IPS DF 6.9 (cell line): ENCODE results near the gene ARHGAP24.

ENCODE experiments used
- DNase-seq: peaks from one replicate; pipeline ENCODE4 v3.0.0-alpha.2; 2013; ENCODE audit warnings: low read depth, low spot score
- H3K27ac ChIP-seq: one replicate; pipeline ENCODE4 v1.5.1; 2013; ENCODE audit warnings: low read length, control low read depth
- H3K27me3 ChIP-seq: 2 replicates; pipeline ENCODE4 v1.6.1; 2013; ENCODE audit warnings: mild to moderate bottlenecking, low read length; ENCODE audit not compliant: control insufficient read depth, insufficient read depth
- H3K36me3 ChIP-seq: 2 replicates; pipeline ENCODE4 v1.6.1; 2013; ENCODE audit warnings: low read length; ENCODE audit not compliant: control insufficient read depth, insufficient read depth
- H3K4me1 ChIP-seq: 2 replicates; pipeline ENCODE4 v1.6.1; 2013; ENCODE audit warnings: low read length; ENCODE audit not compliant: control insufficient read depth, insufficient read depth
- H3K4me3 ChIP-seq: 2 replicates; pipeline ENCODE4 v1.5.1; 2013; ENCODE audit warnings: mild to moderate bottlenecking, low read length
- H3K9me3 ChIP-seq: 2 replicates; pipeline ENCODE4 v1.6.1; 2013; ENCODE audit warnings: low read length, inconsistent platforms; ENCODE audit not compliant: control insufficient read depth, insufficient read depth
- WGBS: extraction: QIAGEN DNeasy Blood & Tissue Kit; methylation state at CpG from one replicate; pipeline ENCODE4 v1.1.7; 2013; ENCODE audit warnings: mixed read lengths, missing lambda C conversion rate; ENCODE audit not compliant: insufficient read length, insufficient coverage; 5-methylcytosine and 5-hydroxymethylcytosine counted together

ARHGAP24 gene

DNA sequence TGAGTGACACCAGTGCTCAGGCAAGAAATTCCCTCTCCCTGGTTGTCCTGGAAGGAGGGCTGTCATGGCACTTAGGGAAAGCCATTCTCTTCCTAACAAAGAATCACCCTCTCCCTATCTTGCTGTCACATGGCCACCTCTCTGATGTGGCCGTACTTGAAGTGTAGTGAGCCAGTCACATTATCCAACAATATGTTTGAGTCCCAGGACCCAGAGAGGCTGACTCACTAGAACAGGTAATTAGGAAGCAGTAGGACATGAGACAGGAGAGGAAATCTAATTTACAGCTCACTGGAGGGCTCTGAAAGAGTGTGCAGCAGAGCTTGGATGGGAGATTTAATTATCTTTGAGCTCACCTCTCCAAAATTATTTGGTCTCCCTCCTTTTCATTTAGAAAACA lies 299.1 kb downstream of the ARHGAP24 start:
- no peaks in the 10 kb centered on the region for H3K9me3 ChIP-seq
- H3K4me3 ChIP-seq = no peak overlapping the region

GRCh38 chr4:85774489-85774888 lies 299.5 kb downstream of the ARHGAP24 start:
- Histone ChIP-seq H3K36me3 (no peaks in the 10 kb centered on the region), H3K4me1 (peaks cover 1% of the 10 kb centered on the region; the same call in 1 of the 2 replicates), H3K27me3 (no peaks in the 10 kb centered on the region), H3K4me3 (no peak overlapping the region), H3K9me3 (no peaks in the 10 kb centered on the region), H3K27ac (no peak overlapping the region)
- no CpG with 5 or more reads among the region's 3 CpGs for WGBS
- no peak for DNase-seq

More for the DNA sequence above, 299.1 kb downstream of the ARHGAP24 start:
- H3K27ac ChIP-seq = no peak overlapping the region
- no peaks in the 10 kb centered on the region for H3K27me3 ChIP-seq
- H3K36me3 ChIP-seq = no peaks in the 10 kb centered on the region
- no peak for DNase-seq
- no CpG with 5 or more reads among the region's 1 CpG for WGBS
- peaks cover 1% of the 10 kb centered on the region; the same call in 1 of the 2 replicates for H3K4me1 ChIP-seq

GRCh38 chr4:85776096-85776495 lies 301.1 kb downstream of the ARHGAP24 start:
- no CpG with 5 or more reads among the region's 2 CpGs for WGBS

DNA sequence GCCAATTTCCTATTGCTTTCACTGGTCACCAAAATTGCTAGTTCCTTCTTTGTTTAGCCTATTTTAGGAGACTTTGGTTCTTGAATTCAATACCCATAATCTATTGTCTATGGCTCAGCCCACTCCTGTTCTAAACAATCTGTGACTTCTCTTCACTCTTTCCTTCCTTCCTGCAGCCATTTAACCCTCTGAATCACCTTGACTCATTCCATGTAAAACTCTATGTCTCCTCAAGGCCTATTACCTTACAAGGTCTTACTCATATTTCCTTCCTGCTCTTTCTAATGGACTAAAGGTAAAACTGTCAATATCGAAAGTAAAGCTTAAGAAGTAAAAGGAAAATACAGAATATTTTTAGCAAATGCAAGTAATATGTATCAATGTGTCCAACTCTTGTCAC lies 301.6 kb downstream of the ARHGAP24 start:
- no peaks in the 10 kb centered on the region for H3K27me3 ChIP-seq
- no peak overlapping the region for H3K4me3 ChIP-seq
- WGBS = no CpG with 5 or more reads among the region's 1 CpG
- DNase-seq = no peak
- H3K27ac ChIP-seq = no peak overlapping the region
- peaks cover 1% of the 10 kb centered on the region; the same call in 1 of the 2 replicates for H3K4me1 ChIP-seq
- no peaks in the 10 kb centered on the region for H3K9me3 ChIP-seq
- H3K36me3 ChIP-seq = no peaks in the 10 kb centered on the region

More at GRCh38 chr4:85776096-85776495, 301.1 kb downstream of the ARHGAP24 start:
- DNase-seq = no peak
- no peaks in the 10 kb centered on the region for H3K9me3 ChIP-seq
- H3K27me3 ChIP-seq = no peaks in the 10 kb centered on the region
- no peak overlapping the region for H3K4me3 ChIP-seq
- H3K4me1 ChIP-seq = peaks cover 1% of the 10 kb centered on the region; the same call in 1 of the 2 replicates
- H3K27ac ChIP-seq = no peak overlapping the region
- no peaks in the 10 kb centered on the region for H3K36me3 ChIP-seq

GRCh38 chr4:85777908-85778631 lies 303.1 kb downstream of the ARHGAP24 start:
- Histone ChIP-seq H3K4me1 (peaks cover 1% of the 10 kb centered on the region; the same call in 1 of the 2 replicates), H3K27ac (no peak overlapping the region), H3K9me3 (no peaks in the 10 kb centered on the region), H3K4me3 (no peak overlapping the region), H3K36me3 (no peaks in the 10 kb centered on the region), H3K27me3 (no peaks in the 10 kb centered on the region)
- no peak for DNase-seq
- no CpG with 5 or more reads among the region's 3 CpGs for WGBS

- H3K4me3 ChIP-seq = no peak overlapping the region
- DNase-seq = no peak
- H3K9me3 ChIP-seq = no peaks in the 10 kb centered on the region
- H3K4me1 ChIP-seq = peaks cover 1% of the 10 kb centered on the region; the same call in 1 of the 2 replicates
- WGBS = no CpG with 5 or more reads among the region's 3 CpGs
- H3K36me3 ChIP-seq = no peaks in the 10 kb centered on the region
- H3K27ac ChIP-seq = no peak overlapping the region
- no peaks in the 10 kb centered on the region for H3K27me3 ChIP-seq
These were observed 303.7 kb downstream of the ARHGAP24 start for GRCh38 chr4:85778632-85779131.

DNA sequence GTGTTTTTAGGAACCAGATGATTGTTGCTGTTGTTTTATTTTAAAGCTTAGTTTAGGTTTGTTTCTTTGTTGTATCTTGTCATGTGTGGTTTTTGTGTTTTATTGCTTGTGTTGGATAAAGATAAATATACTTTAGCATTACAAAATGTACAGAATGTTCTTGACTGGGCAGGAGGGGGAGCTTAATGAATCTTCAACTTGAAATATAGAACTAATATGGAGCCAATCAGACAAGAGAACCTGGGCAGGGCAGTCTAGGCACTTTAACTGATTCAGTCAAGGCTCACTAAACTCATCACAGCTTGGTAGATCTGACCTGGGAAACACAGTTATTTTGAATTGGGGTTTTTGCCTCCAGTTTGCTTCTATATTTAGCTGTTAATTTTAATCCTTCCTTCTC lies 304.2 kb downstream of the ARHGAP24 start:
- H3K27ac ChIP-seq = no peak overlapping the region
- peaks cover 1% of the 10 kb centered on the region; the same call in 1 of the 2 replicates for H3K4me1 ChIP-seq
- no peak overlapping the region for H3K4me3 ChIP-seq

GRCh38 chr4:85780664-85781063 lies 305.7 kb downstream of the ARHGAP24 start:
- no peak for DNase-seq
- H3K4me3 ChIP-seq = no peak overlapping the region
- no peaks in the 10 kb centered on the region for H3K36me3 ChIP-seq
- WGBS = no CpG with 5 or more reads among the region's 3 CpGs
- H3K27ac ChIP-seq = no peak overlapping the region
- no peaks in the 10 kb centered on the region for H3K27me3 ChIP-seq
- H3K4me1 ChIP-seq = peaks cover 1% of the 10 kb centered on the region; the same call in 1 of the 2 replicates
- H3K9me3 ChIP-seq = no peaks in the 10 kb centered on the region

More for the DNA sequence above, 304.2 kb downstream of the ARHGAP24 start:
- Histone ChIP-seq H3K9me3 (no peaks in the 10 kb centered on the region), H3K27me3 (no peaks in the 10 kb centered on the region), H3K36me3 (no peaks in the 10 kb centered on the region)
- DNase-seq = no peak

DNA sequence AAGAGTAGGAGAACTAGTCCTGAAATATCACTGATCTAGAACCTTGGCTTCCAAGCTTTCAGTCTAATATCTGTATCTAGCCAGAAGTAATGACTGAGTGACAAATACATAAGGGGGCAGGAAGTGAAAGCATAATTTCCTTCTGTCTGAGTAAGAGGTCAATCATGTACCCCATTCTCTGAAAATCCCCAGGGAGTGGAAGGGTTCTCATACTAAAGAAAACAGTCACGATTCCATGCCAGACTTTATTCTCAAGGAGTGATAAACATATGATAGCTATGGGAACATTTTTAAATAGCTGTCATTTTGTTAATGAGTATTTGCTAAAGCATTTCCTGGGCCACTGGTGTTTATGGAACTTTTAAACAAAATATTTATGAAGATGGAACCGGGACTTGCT lies 308.5 kb downstream of the ARHGAP24 start:
- H3K27ac ChIP-seq = no peak overlapping the region

GRCh38 chr4:85783900-85784299 lies 308.9 kb downstream of the ARHGAP24 start:
- Histone ChIP-seq H3K27ac (no peak overlapping the region), H3K36me3 (no peaks in the 10 kb centered on the region), H3K4me3 (no peak overlapping the region), H3K27me3 (no peaks in the 10 kb centered on the region), H3K4me1 (no peaks in the 10 kb centered on the region), H3K9me3 (no peaks in the 10 kb centered on the region)
- WGBS = no CpG with 5 or more reads among the region's 1 CpG
- no peak for DNase-seq

More for the DNA sequence above, 308.5 kb downstream of the ARHGAP24 start:
- Histone ChIP-seq H3K36me3 (no peaks in the 10 kb centered on the region), H3K4me3 (no peak overlapping the region), H3K9me3 (no peaks in the 10 kb centered on the region), H3K27me3 (no peaks in the 10 kb centered on the region), H3K4me1 (no peaks in the 10 kb centered on the region)
- WGBS = no CpG with 5 or more reads among the region's 2 CpGs
- no peak for DNase-seq

- Histone ChIP-seq H3K9me3 (no peaks in the 10 kb centered on the region), H3K36me3 (no peaks in the 10 kb centered on the region), H3K27me3 (no peaks in the 10 kb centered on the region), H3K27ac (no peak overlapping the region), H3K4me1 (no peaks in the 10 kb centered on the region), H3K4me3 (no peak overlapping the region)
- no CpG with 5 or more reads among the region's 3 CpGs for WGBS
- no peak for DNase-seq
These were observed 309.4 kb downstream of the ARHGAP24 start for GRCh38 chr4:85784348-85784747.
